GM12874 (cell line): ENCODE data around the gene RYR3.

Source experiments
- CTCF ChIP-seq: IDR thresholded peaks from 2 replicates; pipeline ENCODE4 v1.5.1; 2011; ENCODE audit warnings: low read depth, mild to moderate bottlenecking, control low read depth, low read length, moderate library complexity; ENCODE audit not compliant: insufficient read depth

Gene RYR3

GRCh38 chr15:33526532-33526931 is 215.8 kb downstream of the RYR3 start:
- no peak for TF ChIP-seq CTCF

GRCh38 chr15:33533197-33533596 is 222.4 kb downstream of the RYR3 start:
- TF ChIP-seq CTCF: no peak

- no peak for TF ChIP-seq CTCF
Measured at GRCh38 chr15:33534642-33535041, 223.9 kb downstream of the RYR3 start.

- no peak for TF ChIP-seq CTCF
Measured at GRCh38 chr15:33535135-33535534, 224.4 kb downstream of the RYR3 start.

GRCh38 chr15:33539825-33540573 is 229.2 kb downstream of the RYR3 start:
- TF ChIP-seq CTCF: no peak

- no peak for TF ChIP-seq CTCF
Measured at GRCh38 chr15:33543957-33544356, 233.2 kb downstream of the RYR3 start.

- TF ChIP-seq CTCF: no peak
Measured at GRCh38 chr15:33545866-33546265, 235.1 kb downstream of the RYR3 start.

GRCh38 chr15:33547876-33548275 is 237.1 kb downstream of the RYR3 start:
- TF ChIP-seq CTCF: no peak
